ENCODE data around the gene PDE1A. TPM values are rescaled to one million over a fixed set of nuclear protein-coding genes. Genes with fewer than 3 reads are reported as not detected.

Gene PDE1A
- total and polyA plus RNA-seq, 10 of the 15 experiments (the other 5 are each of a cell fraction or from before 2014, with no cell fraction given), result 1.1 TPM; not detected in 9

- FAIRE-seq (no peak), DNase-seq (ENCODE audit: low read depth, low spot score) (no peak), ATAC-seq (no peak)
- intact Hi-C loops (cut with micrococcal nuclease; ENCODE audit: unreplicated experiment) (no loop called here), in situ Hi-C loops (cut with MboI) (no loop called here)
- Histone ChIP-seq H3K4me3 (no peak overlapping the region), H3K9ac (ENCODE audit: control insufficient read depth, insufficient read depth, low read length) (no peak overlapping the region), H3K36me3 (ENCODE audit: control insufficient read depth in 2 of 2, insufficient read depth in 2 of 2, low read length in 1 of 2) (no peaks in the 10 kb centered on the region), H3K4me2 (ENCODE audit: control insufficient read depth, insufficient read depth) (no peak overlapping the region), H3K27ac (ENCODE audit: control insufficient read depth, insufficient read depth) (no peak overlapping the region), H3K27me3 (replicated peaks in 1 of 2; ENCODE audit: control insufficient read depth in 2 of 2, insufficient read depth in 2 of 2, low read length in 1 of 2) (no peaks in the 10 kb centered on the region), H2AFZ (ENCODE audit: control insufficient read depth, low read depth, low read length) (no peak overlapping the region), H3K4me1 (ENCODE audit: control insufficient read depth, insufficient read depth, low read length) (no peaks in the 10 kb centered on the region), H3K9me3 (replicated peaks; ENCODE audit: control insufficient read depth, insufficient read depth, low read length) (no peaks in the 10 kb centered on the region), H3K79me2 (ENCODE audit: control insufficient read depth, insufficient read depth, low read length) (no peaks in the 10 kb centered on the region), H4K20me1 (ENCODE audit: control insufficient read depth, insufficient read depth) (no peaks in the 10 kb centered on the region)
- no TSS peak for BruUV-seq (replicated peaks)
- CTCF ChIA-PET, result interaction anchor here (1.2 kb wide), 1 partner anchor 27 kb away, joined by 3 read pairs; no protein-coding TSS in a partner anchor
- POLR2A ChIA-PET, result no interaction called here
- WGBS (ENCODE audit: insufficient coverage, insufficient replicate concordance, low lambda C conversion rate, missing lambda C conversion rate), result 0% methylated on average over 1 of the region's 1 CpG
- RAD21 ChIA-PET (ENCODE audit: unreplicated experiment), result no interaction called here
- SMC1A ChIA-PET (ENCODE audit: uncharacterized antibody, unreplicated experiment), result interaction anchor here (0.8 kb wide), 1 partner anchor 358 kb away, joined by 3 read pairs; no protein-coding TSS in a partner anchor
- TF ChIP-seq RBBP5 (conservative IDR thresholded peaks at IDR 0.05) (no peak), RB1 (IDR thresholded peaks at IDR 0.05; ENCODE audit: borderline replicate concordance) (no peak), HSF1 (IDR thresholded peaks at IDR 0.05; ENCODE audit: low read depth, low read length) (no peak), CUX1 (IDR thresholded peaks at IDR 0.05; ENCODE audit: insufficient replicate concordance, low read depth, low read length) (no peak), SMAD1 (IDR thresholded peaks at IDR 0.05; ENCODE audit: low read depth, partially characterized antibody) (no peak)
Measured at GRCh38 chr2:182267971-182268370, 158.9 kb downstream of the PDE1A start.

All from GM12878 (cell line).